HPDE6-E6E7 (cell line): ENCODE data around the gene KPTN.

Experiments
- DNase-seq: peaks from one replicate; pipeline ENCODE4 v3.0.0; 2011; ENCODE audit warnings: missing footprints; ENCODE audit errors: extremely low spot score

Gene KPTN

DNA sequence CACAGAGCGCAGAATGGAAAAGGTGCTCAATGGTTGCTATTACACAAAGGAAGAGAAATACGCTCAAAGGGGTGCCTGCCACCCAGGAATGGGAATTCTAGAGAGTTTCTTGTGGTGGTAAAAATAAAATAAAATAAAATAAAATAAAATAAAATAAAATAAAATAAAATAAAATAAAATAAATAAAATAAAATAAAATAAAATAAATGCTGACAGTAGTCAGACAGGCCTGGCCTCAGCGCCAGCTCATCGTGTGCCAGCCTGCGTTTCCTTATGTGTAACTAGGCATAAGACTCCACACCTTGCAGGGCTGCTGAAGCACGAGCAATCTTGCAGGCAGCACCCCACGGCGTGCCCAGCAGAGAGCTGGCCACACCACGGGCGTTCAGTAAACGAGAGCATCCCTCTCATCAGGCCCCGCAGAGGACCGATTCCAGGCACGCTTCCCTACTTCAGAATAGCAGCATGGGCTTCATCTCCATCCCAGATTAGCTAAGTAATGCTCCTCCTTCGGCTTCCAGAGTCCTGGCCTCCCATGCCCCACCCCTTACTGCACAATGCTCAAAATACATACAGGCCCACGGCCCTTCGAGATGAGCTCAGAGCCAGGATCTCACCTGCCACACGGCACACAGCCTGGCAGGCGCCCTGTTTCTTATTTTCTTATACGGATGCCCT is 25.3 kb upstream of the KPTN start:
- no peak for DNase-seq

DNA sequence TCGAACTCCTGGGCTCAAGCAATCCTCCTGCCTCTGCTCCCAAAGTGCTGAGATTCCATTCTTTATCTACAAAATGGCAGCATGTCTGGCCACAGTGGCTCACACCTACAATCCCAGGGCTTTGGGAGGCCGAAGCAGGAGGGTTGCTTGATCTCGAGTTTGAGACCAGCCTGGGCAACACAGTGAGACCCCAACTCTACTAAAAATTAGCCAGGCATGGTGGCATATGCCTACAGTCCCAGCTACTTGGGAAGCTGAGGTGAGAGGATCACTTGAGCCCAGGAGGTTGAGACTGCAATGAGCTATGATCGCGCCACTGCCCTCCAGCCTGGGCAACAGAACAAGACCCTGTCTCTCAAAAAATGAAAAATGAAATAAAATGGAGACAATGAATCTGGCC is 24.7 kb upstream of the KPTN start:
- DNase-seq: no peak

DNA sequence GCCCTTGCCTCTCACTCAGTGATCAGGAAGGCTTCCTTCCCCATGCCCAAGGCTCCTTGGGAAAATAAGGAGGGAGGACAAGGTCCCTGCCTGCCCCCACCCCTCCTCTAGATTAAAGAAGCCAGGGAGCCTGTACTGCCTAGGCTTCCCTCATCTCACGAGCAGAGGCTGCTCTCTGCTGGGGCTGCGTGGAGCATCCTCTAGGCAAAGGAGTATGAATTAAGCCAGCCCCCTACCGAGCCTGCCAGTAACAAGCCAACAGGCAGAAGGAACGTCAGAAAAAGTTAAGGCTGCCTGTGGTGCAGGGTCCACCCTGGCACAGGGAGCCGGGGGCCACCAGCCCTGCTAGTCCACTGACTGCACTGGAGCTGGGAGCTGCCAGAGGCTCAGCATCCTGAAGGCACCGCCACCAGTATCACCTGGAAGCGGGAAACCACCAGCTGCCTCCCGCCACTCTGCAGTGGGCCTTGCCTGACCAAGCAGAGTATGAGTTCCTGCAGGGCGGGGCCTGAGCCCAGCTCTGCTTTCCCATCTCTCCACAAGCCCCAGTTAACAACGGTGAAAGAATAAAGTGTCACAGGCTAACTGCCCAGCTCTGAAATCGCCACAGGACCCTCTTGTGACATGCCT is 24.0 kb upstream of the KPTN start:
- no peak for DNase-seq

DNA sequence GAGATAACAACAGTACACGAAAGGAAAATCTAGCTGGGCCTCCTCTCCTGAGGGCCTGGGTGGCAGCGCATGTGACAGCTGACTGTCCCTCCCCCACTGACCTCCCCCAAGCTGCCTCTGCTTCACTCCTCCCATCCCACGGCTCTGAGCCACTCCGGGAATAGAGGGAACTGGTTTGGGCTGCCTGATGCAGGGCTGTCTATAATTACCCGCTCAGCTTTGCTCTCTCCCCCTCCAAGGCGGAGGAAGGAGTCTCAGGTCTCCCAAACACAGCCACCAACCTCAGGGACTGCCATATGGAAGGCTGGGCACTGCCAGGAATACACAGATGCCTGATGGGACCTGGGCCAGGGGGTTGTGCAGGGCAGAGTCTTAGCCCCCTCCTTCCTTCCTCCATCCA is 23.0 kb upstream of the KPTN start:
- DNase-seq: no peak

DNA sequence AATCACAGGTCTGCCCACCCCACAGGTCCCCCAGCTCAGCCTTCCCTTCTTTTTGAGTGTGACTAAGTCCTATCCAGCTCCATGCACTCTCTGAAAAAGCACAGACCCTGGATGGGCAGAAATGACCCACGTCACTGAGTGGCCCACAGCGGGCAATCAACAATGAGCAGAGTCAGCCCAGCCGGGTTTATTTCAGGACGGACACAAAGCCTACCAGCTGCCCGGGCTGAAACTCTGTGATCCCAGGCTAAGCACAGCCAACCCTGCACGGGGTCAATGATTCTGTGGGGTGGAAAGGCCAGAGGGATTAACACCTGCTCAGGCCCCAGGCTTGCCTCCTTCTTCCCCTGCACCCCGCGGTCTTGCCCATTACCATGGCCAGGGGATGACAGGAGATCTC is 22.4 kb upstream of the KPTN start:
- DNase-seq: no peak

DNA sequence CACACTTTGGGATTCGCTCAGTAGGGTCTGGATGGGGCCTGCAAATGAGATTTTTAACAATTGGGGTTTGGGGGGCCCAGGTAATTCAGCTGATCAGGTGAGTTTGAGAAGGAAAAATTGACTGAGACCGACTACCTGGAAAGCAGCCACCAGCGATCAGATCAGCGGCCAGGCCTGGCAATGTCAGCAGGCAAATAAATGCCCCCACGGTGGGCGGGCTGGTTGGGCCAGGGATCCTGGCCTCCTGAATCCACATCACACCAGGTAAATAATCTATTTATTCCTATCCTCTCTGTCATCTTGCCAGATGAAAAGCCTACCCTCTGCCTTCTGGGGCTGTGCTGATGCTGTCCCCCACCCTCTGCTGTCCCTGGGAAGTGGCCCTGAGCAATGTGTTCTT is 21.5 kb upstream of the KPTN start:
- no peak for DNase-seq

DNA sequence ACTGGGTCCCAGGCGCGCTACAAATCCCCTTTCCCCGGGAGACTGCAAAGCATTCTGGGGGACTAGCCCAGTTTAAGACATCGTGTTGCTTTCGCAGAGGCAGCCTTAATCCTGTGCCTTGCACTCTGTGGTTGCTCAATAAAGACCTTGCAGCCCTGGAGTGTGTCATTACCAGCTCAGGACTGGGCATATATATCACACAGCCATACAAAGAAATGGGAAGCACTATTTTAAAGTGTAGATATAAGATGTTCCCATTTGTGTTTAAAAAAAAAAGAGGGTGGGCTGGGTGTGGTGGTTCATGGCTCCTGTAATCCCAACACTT is 19.8 kb upstream of the KPTN start:
- DNase-seq: no peak

DNA sequence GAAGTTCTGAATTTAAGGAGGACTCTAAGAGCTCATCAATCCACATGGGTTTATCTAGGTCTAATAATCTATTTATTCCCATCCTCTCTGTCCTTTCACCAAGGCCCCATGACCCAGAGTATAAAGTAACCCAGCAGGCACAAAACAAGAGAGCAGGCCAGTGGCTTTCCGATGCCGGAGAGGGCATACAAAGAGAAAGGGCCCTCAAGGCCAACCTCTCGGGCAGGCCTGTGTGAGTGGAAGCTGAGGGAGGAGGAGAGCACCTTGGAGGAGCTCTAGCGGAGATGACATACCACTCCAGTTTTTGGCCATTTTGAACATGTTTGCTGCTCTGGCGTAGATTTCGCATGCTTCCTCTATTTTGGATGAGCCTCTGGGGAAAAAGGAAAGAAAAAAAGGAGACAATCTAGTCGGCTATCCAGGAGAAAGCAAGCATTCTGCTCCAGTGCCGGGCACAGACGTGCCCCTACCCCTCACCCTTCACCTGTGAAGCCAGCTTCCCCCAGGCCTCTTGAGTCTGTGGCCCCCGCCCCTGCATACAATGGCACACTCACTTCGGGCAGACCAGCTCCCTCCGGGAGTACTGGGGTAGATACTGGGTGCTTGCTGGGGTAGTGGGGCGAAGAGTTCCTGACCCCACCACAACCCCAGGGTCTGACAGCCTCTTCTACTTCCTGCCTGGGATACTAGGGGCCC is 19.3 kb upstream of the KPTN start:
- DNase-seq: no peak

DNA sequence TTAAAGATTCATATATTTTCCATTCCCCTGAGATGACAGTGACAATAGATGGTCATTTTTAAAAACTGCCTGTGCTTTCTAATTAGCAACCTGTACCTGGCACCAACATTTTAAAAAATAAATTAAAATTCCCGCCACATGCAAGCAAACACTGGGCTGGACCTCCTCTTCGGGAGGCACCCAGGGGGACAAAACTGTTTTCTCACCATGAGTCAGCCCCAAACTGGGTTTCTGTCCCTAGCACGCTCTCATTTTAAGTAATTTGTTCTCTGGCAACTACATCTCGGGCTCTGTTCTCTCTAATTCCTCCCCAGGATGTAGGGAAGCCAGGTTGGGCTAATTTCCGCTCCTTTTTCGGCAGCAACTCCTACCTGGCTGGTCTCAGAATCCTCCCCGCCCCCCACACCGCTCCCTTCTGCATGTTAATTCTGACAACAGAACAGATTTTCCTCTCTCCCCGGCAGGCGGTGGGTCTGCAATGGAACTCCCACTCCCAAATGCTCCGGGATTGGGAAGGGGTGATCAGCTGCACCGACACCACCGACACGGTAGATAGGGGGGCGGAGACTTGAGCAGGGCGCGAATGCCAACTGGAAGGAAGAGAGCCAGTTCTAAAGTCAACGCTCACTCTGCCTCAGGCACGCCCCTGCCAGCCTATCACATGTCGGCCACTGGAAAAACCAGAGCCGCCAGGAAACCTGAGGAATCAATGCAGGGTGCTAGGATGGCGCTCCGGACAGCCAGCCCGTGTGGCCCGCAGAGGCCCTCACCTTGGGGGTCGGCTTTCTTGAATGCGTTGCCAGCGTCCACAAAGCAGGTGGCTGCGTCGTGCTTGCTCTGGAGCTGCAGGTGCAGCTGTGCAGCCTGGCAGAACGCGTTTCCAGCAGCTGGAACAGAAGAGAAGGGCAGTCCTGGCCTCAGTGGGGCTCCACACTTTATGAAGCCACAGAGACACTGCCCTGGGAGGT is 16.1 kb upstream of the KPTN start:
- DNase-seq: no peak

DNA sequence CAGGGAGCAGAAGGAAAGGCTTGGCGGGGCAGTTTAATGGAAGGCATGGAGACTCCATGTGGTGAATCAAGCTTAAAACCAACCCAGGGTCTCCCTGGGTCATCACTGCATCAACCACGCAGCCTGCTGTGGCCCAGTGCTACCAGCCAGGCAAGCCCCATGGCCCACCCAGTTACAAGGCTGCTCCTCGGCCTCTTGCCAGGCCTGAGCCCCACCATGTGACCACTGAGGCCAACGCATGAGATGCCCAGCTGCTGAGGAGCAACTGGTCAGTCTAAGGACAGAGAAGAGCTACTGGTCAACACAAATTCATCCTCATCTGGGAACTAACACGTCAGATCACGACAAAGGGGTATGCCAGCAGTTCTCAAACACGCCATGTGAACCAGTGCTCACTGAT is 15.4 kb upstream of the KPTN start:
- DNase-seq: no peak

DNA sequence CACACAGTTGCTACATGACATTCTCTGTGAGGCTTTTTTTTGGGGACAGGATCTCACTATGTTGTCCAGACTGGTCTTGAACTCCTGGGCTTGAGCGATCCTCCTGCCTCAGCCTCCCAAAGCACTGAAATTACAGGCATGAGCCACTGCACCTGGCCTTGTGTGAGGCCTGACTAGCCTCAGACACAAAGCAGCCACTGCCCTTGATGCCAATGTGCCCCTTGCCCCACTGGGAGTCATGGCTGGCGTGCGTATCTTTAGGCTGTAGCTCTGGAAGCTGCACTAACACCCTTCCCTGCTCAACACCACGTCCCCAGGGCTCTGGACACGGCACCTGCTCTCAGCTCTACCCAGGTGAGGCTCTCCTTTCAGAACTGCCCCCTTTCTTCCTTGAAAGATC is 14.5 kb upstream of the KPTN start:
- DNase-seq: no peak

DNA sequence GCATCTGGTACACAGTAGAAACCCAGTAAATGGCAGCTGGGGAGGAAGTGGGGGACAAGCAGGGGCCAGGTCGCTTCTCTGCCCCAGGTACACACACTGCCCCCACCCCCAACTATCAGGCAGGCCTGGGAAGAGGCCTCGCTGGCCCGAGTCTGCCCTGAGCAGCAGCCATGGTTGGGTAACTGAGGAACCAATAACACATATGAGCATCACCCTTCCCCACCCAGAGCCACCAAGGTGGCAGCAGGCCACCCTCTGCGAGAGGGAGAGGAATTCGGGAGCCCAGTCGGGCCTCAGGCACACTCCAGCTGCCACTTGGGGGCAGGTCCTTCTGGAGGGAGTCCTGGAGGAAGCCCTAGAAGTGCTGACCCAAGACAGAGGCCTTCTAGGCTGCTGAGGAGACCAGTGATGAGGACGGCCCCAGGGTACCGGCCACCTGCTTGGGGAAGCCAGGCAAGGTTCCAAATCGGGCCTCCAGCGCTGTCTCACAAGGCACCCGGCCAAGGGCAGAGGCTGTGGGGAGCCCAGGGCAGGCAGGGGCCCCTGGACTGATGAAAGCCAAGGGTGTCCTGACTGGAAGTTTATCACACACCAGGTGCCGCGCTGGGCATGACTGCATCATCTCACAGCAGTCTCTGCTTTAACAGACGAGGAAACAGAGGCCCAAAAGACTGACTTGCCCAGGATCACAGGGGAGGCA is 14.0 kb upstream of the KPTN start:
- no peak for DNase-seq

DNA sequence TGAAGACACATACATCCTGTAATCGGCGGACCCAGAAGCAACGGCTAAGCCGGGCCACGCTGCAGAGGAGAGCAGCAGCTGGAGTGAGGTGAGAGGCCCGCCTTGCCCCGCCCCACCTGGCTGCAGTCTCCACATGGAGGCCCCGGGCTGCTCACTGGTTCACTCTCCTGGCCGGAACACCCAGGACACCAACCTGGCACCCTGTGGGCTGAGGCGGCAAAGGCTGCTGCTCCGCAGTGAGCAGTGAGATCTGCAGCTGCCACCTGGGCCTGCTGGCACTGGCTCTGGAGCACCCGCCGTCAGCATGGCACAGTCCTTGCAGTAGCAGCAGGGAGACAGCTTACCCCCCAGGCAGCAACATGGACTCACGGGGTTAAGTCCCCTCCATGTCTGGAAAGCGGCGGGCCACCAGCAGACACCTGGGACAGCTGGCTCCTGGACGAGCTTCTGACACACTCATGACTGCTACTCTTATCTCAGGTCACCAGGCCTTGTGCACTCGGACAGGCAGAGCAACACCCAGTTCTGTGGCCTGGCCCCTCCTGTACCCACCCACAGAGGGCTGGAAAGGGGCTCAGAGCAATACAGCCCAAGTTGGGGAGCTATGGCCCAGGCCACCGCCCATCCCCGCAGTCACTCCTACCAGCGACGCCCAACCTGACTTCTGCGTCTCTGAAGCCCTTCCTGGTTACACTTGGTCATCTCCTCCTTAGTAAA is 13.2 kb upstream of the KPTN start:
- no peak for DNase-seq

DNA sequence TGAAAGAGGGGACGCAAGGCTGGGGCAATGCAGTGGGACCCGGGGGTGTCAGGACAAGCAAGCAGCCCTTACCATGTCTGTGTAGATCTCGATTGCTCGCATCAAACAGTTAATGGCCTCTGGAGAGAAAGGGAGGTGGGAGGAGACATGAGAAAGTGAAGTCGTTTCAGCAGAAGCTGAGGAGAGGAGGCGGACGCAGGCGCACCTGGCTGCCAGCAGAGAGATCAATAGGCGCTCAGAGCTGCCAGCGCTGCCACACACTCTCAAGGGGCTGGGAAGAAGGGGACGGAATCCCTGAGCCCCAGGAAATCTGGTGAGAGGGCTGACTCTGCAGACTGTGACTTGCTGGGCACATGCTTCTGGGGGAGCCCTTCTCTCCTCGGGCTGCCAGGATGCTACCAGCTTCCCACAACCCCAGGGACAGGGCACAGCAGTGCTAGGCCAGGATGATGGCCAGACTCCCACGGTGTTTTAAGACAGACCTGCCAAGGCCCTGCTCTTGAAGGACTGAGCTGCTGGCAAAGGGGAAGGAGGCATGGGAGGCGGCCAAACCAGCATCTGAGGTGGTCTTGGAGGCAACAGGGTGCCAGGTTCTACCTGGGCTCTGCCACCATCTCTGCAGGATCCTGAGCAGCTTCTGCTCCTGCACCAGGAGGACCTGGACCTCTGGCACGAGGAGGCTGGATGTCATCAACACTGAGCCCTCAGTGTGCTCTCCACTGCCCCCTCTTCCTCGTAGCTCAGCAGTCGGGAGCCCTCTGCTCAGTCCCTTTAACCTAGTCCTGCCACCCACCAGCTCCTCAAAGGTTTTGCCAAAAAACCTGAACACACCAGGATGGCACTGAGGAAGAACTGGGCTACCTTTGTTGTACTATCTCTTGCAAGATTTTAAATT is 11.7 kb upstream of the KPTN start:
- no peak for DNase-seq

DNA sequence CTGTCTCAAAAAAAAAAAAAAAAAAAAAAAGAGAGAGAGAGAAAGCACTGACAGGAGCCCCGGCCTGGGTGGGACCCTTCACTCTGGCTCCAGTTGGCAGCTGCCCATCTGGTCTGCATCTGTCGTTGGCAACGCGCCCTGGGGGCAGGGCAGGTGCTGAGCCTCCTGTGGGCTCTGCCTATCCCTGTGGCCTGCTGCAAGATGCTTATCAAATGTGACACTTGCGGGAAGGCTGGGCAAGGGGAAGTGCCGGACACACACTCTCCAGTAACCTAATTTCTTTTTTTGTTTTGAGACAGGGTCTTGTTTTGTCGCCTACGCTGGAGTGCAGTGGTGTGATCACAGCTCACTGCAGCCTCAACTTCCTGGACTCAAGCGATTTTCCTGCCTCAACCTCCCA is 10.7 kb upstream of the KPTN start:
- no peak for DNase-seq

DNA sequence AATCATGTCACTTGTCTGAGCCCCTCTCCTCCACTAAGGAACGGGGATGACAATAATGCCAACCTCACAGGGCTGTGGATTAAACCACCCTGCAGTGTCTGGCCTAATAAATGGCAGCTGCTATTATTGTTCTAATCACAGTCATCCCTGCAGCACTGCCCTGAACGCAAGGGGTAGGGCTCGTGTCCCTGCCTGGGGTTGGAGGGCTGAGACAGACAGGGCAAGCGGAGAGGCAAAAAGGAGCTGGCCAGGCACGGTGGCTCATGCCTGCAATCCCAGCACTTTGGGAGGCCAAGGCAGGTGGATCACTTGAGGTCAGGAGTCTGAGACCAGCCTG is 10.2 kb upstream of the KPTN start:
- no peak for DNase-seq

DNA sequence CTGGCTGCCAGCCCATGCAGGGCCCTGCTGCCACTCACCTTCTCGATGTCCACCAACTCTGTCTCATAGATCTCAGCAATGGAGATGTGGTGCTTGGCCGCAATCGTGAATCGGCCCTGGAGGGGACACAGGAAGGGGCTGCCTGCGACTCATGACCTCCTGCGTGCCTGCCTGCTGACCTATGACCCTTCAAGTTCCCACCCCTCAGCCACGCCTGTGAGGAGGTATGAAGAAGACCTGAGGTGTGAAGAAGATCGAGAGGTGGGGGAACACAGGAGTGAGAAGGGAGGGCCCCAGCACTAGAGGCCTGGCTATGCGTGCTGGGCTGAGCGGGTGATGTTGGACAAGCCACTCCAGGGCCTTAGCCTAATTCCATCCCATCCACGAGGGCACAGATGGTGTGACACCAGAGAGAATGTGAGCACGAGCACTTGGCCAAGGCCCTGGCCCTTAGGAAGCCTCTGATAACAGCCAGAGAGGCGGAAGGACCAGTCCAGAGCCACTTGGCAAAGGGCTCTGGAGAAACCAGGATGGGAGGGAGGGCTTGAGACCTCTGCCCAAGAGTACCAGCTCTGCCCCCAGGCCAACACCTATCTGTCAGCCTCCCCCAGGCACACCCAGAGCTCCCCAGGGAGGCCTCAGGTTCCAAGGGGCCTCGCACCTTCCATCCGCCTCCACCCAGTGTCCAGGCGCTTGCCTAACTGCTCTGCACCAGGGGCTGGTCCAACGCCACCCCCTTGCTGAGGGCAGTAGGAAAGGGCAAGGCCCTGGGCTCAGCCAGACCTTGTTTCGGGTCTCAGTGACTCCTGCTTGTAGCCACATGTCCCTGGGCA is 9.6 kb upstream of the KPTN start:
- DNase-seq: no peak

DNA sequence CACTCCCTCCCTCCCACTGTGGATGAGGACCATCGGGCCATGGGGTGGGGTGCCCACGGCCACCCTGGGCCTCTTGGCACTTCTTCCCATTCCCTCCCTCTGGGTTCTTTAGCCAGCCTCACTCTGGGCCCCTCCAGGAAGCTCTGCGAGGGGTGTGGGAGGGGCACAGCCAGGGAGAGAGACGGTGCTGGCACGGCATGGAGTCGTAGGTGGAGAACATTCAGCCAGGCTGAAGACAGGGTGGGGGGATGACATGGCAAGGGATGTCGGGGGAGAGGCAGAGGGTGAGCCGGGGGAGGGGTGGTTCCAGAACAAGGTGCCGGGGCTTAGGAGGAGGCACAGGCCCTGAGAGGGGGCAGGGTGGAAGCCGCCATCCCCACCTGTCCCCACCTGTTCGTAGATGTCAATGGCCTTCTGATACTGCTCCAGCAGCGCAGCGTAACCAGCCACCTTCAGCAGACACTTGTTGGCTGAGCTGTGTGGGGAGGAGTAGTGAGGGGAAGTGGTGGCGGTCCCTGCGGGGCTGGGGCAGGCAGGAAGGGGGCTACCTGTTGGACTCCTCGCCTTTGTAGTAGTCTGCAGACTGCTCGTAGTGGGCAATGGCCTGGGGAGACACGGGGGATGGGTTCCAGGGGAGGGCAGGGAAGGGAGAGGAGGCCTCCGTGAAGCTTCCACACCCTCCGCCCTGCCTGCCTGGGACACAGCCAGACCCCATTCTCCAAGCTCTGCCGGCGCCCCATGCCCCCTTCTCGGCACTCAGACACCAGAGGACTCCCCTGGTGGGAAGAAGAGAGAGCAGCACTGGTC is 8.8 kb upstream of the KPTN start:
- no peak for DNase-seq
